Stimulated activated naive CD8-positive, alpha-beta T cell treated with anti-CD3 and anti-CD28 coated beads, Interleukin-15, amount 100 ng/mL, for 72 hours (primary cell): Measurements from ENCODE around the gene LIPA.
"Not testable (repeated sequence)": the region's sequence is repeated elsewhere in the genome, so short reads cannot be mapped to it uniquely, and the experiment has no call there.

ENCODE experiments used
- ATAC-seq: fragments of 150-1000 bp; cut with Tn5 transposase; 2 replicates; pipeline ENCODE4 v1.10.0; 2021; ENCODE audit warnings: mild to moderate bottlenecking, moderate library complexity
- DNase-seq, 2 donors: peaks; one replicate each; pipeline ENCODE4 v3.0.0; 2021 to 2022
- H3K27ac Mint-ChIP-seq, 2 donors: one replicate each; pipeline ENCODE4 v1.8.0; 2022; ENCODE audit warnings: mild to moderate bottlenecking in 2 of 2, mixed read lengths in 2 of 2, moderate library complexity in 2 of 2
- H3K27me3 Mint-ChIP-seq: one replicate; pipeline ENCODE4 v1.8.0; 2022; ENCODE audit warnings: mixed read lengths
- H3K4me1 Mint-ChIP-seq: one replicate; pipeline ENCODE4 v1.8.0; 2022; ENCODE audit warnings: mild to moderate bottlenecking, mixed read lengths
- H3K4me3 Mint-ChIP-seq, 2 donors: one replicate each; pipeline ENCODE4 v1.8.0; 2022; ENCODE audit warnings: mild to moderate bottlenecking in 2 of 2, mixed read lengths in 2 of 2, moderate library complexity in 1 of 2
- H3K9me3 Mint-ChIP-seq, 2 donors: one replicate each; pipeline ENCODE4 v1.8.0; 2022; ENCODE audit warnings: mixed read lengths in 2 of 2

The LIPA gene

GRCh38 chr10:89213191-89213808, 38.3 kb downstream of the LIPA start:
- H3K4me3 Mint-ChIP-seq = no peak overlapping the region
- no peak for DNase-seq
- no peak overlapping the region for H3K27ac Mint-ChIP-seq
- peaks cover 34% of the 10 kb centered on the region for H3K27me3 Mint-ChIP-seq
- H3K9me3 Mint-ChIP-seq = no peaks in the 10 kb centered on the region
- no peak for ATAC-seq
- peaks cover 2% of the 10 kb centered on the region for H3K4me1 Mint-ChIP-seq

GRCh38 chr10:89210794-89211425, 40.7 kb downstream of the LIPA start:
- ATAC-seq (no peak), DNase-seq (no peak)
- Mint-ChIP-seq H3K9me3 (no peaks in the 10 kb centered on the region), H3K4me1 (peaks cover 21% of the 10 kb centered on the region), H3K27ac (no peak overlapping the region), H3K27me3 (peaks cover 43% of the 10 kb centered on the region), H3K4me3 (no peak overlapping the region)

GRCh38 chr10:89209718-89210117, 41.9 kb downstream of the LIPA start:
- Mint-ChIP-seq H3K4me3 (no peak overlapping the region), H3K27ac (no peak overlapping the region), H3K27me3 (peaks cover 43% of the 10 kb centered on the region), H3K9me3 (no peaks in the 10 kb centered on the region), H3K4me1 (peaks cover 21% of the 10 kb centered on the region)
- DNase-seq = no peak
- ATAC-seq = no peak

GRCh38 chr10:89207801-89208551, 43.6 kb downstream of the LIPA start:
- peaks cover 43% of the 10 kb centered on the region for H3K27me3 Mint-ChIP-seq
- peaks cover 21% of the 10 kb centered on the region for H3K4me1 Mint-ChIP-seq
- ATAC-seq = peak; percentile 45
- peak overlapping the region; percentile 79 to 90 for H3K4me3 Mint-ChIP-seq
- peak in 1 of 2 donors; percentile 25 for DNase-seq
- H3K9me3 Mint-ChIP-seq = no peaks in the 10 kb centered on the region
- H3K27ac Mint-ChIP-seq = no peak overlapping the region

GRCh38 chr10:89207181-89207800, 44.3 kb downstream of the LIPA start, which contains the start of gene CH25H:
TSS of gene CH25H (minus strand) at chr10:89207317. CDS start at chr10:89207292, 25 bp downstream.
- Mint-ChIP-seq H3K4me1 (peaks cover 21% of the 10 kb centered on the region), H3K4me3 (peak within 1 kb of the TSS; percentile 79 to 90), H3K27me3 (peaks cover 43% of the 10 kb centered on the region), H3K9me3 (no peaks in the 10 kb centered on the region), H3K27ac (no peak within 1 kb of the TSS)
- peak; percentile 72 for ATAC-seq
- DNase-seq = peak; percentile 33 to 36

- H3K9me3 Mint-ChIP-seq = no peaks in the 10 kb centered on the region
- ATAC-seq (peak; percentile 78), DNase-seq (peak; percentile 29 to 31)
- peaks cover 21% of the 10 kb centered on the region for H3K4me1 Mint-ChIP-seq
- peaks cover 41% of the 10 kb centered on the region for H3K27me3 Mint-ChIP-seq
- no peak overlapping the region for H3K27ac Mint-ChIP-seq
- H3K4me3 Mint-ChIP-seq = peak overlapping the region; percentile 79 to 90
Measured at GRCh38 chr10:89206402-89207180, 45.0 kb downstream of the LIPA start.

GRCh38 chr10:89204621-89205185, 46.9 kb downstream of the LIPA start:
- DNase-seq (no peak), ATAC-seq (no peak)
- peaks cover 25% of the 10 kb centered on the region for H3K27me3 Mint-ChIP-seq
- no peak overlapping the region for H3K4me3 Mint-ChIP-seq
- no peaks in the 10 kb centered on the region for H3K9me3 Mint-ChIP-seq
- no peak overlapping the region for H3K27ac Mint-ChIP-seq
- peaks cover 22% of the 10 kb centered on the region for H3K4me1 Mint-ChIP-seq

- no peak for DNase-seq
- no peak overlapping the region for H3K4me3 Mint-ChIP-seq
- no peak overlapping the region for H3K27ac Mint-ChIP-seq
- peaks cover 25% of the 10 kb centered on the region for H3K4me1 Mint-ChIP-seq
- ATAC-seq = no peak
- peaks cover 18% of the 10 kb centered on the region for H3K27me3 Mint-ChIP-seq
- H3K9me3 Mint-ChIP-seq = no peaks in the 10 kb centered on the region
Measured at GRCh38 chr10:89203237-89203636, 48.3 kb downstream of the LIPA start.

GRCh38 chr10:89202033-89202425, 49.5 kb downstream of the LIPA start:
- H3K27me3 Mint-ChIP-seq = peaks cover 9% of the 10 kb centered on the region
- no peaks in the 10 kb centered on the region for H3K9me3 Mint-ChIP-seq
- ATAC-seq (no peak), DNase-seq (no peak)
- H3K4me3 Mint-ChIP-seq = no peak overlapping the region
- no peak overlapping the region for H3K27ac Mint-ChIP-seq
- H3K4me1 Mint-ChIP-seq = peaks cover 16% of the 10 kb centered on the region

- Mint-ChIP-seq H3K4me1 (peaks cover 11% of the 10 kb centered on the region), H3K27ac (no peak overlapping the region), H3K4me3 (no peak overlapping the region), H3K9me3 (no peaks in the 10 kb centered on the region), H3K27me3 (peaks cover 9% of the 10 kb centered on the region)
- ATAC-seq (no peak), DNase-seq (no peak)
Measured at GRCh38 chr10:89201345-89202032, 50.1 kb downstream of the LIPA start.

- peaks cover 21% of the 10 kb centered on the region for H3K4me1 Mint-ChIP-seq
- H3K4me3 Mint-ChIP-seq = no peak overlapping the region
- ATAC-seq (no peak), DNase-seq (no peak)
- H3K9me3 Mint-ChIP-seq = no peaks in the 10 kb centered on the region
- no peak overlapping the region for H3K27ac Mint-ChIP-seq
- H3K27me3 Mint-ChIP-seq = peaks cover 22% of the 10 kb centered on the region
Measured at GRCh38 chr10:89197473-89197872, 54.1 kb downstream of the LIPA start.

GRCh38 chr10:89191301-89191700, 60.3 kb downstream of the LIPA start:
- DNase-seq, H3K27ac Mint-ChIP-seq, ATAC-seq, H3K4me3 Mint-ChIP-seq, H3K9me3 Mint-ChIP-seq: not testable (repeated sequence)
- H3K27me3 Mint-ChIP-seq = peaks cover 40% of the 10 kb centered on the region
- peaks cover 14% of the 10 kb centered on the region for H3K4me1 Mint-ChIP-seq

- no peak overlapping the region for H3K27ac Mint-ChIP-seq
- H3K4me1 Mint-ChIP-seq = peaks cover 14% of the 10 kb centered on the region
- H3K9me3 Mint-ChIP-seq = no peaks in the 10 kb centered on the region
- ATAC-seq (no peak), DNase-seq (no peak)
- no peak overlapping the region for H3K4me3 Mint-ChIP-seq
- peaks cover 50% of the 10 kb centered on the region for H3K27me3 Mint-ChIP-seq
Measured at GRCh38 chr10:89189211-89189734, 62.3 kb downstream of the LIPA start.

- Mint-ChIP-seq H3K4me3 (no peak overlapping the region), H3K27me3 (peaks cover 30% of the 10 kb centered on the region), H3K4me1 (no peaks in the 10 kb centered on the region), H3K27ac (no peak overlapping the region), H3K9me3 (no peaks in the 10 kb centered on the region)
- ATAC-seq (no peak), DNase-seq (no peak)
Measured at GRCh38 chr10:89185658-89186057, 65.9 kb downstream of the LIPA start.
